Upper lobe of left lung (tissue), 6 donors: ENCODE measurements around the gene JPT1. TPM values are rescaled to one million over a fixed set of nuclear protein-coding genes. Genes with fewer than 3 reads are reported as not detected.

ENCODE experiments used
- ATAC-seq, 2 donors: fragments of 200-7000 bp; cut with Tn5 transposase; one replicate each; pipeline ENCODE4 v1.9.1; 2022; ENCODE audit warnings: mild to moderate bottlenecking in 2 of 2, moderate library complexity in 2 of 2; ENCODE audit not compliant: low FRiP score in 2 of 2
- DNase-seq, 2 donors: peaks; one replicate each; pipeline ENCODE4 v3.0.0-alpha.2; 2019 to 2020
- H3K27ac ChIP-seq, 4 donors: fragments of 200-600 bp; sonication (generic); one replicate each; pipeline ENCODE4 v1.5.1; 2016 to 2019
- H3K27me3 ChIP-seq, 4 donors: fragments of 200-600 bp; sonication (generic); one replicate each; pipeline ENCODE4 v1.5.1; 2017 to 2019
- H3K36me3 ChIP-seq, 4 donors: fragments of 200-600 bp; sonication (generic); one replicate each; pipeline ENCODE4 v1.5.1; 2016 to 2019
- H3K4me1 ChIP-seq, 4 donors: fragments of 200-600 bp; sonication (generic); one replicate each; pipeline ENCODE4 v1.5.1; 2018 to 2019
- H3K4me3 ChIP-seq, 4 donors: fragments of 200-600 bp; sonication (generic); one replicate each; pipeline ENCODE4 v1.5.1; 2017 to 2019; ENCODE audit warnings: mild to moderate bottlenecking in 2 of 4, moderate library complexity in 1 of 4
- H3K9me3 ChIP-seq, 4 donors: fragments of 200-600 bp; sonication (generic); one replicate each; pipeline ENCODE4 v1.5.1; 2018 to 2019
- CTCF ChIP-seq, 6 experiments: fragments of 450-650 bp in 4 of 6; fragments of 200-600 bp in 2 of 6; sonication (generic) in 2 of 6; IDR thresholded peaks; one replicate each; pipeline ENCODE4 v1.5.1; 2016 to 2019; ENCODE audit warnings: antibody characterized with exemption in 6 of 6
- EP300 ChIP-seq, 4 donors: sonication (generic); formaldehyde crosslinking; IDR thresholded peaks; one replicate each; pipeline ENCODE4 v1.5.1; 2017; ENCODE audit warnings: antibody characterized with exemption in 4 of 4, control low read depth in 2 of 4
- POLR2A ChIP-seq, 4 donors: fragments of 450-650 bp; IDR thresholded peaks; one replicate each; pipeline ENCODE4 v1.5.1; 2016 to 2017; ENCODE audit warnings: antibody characterized with exemption in 4 of 4, mild to moderate bottlenecking in 2 of 4
- POLR2AphosphoS5 ChIP-seq, 2 donors: sonication (generic); formaldehyde crosslinking; IDR thresholded peaks; one replicate each; pipeline ENCODE4 v1.5.1; 2017; ENCODE audit warnings: antibody characterized with exemption in 2 of 2
- WGBS, 2 donors: methylation state at CpG; one replicate each; pipeline ENCODE4 v1.1.5; 2017 to 2018; 5-methylcytosine and 5-hydroxymethylcytosine counted together
- total RNA-seq, 6 donors: library from RNA; depleted of rRNA in 4 of 6; stranded (reverse); fragments of >200 nt in 4 of 6; gene quantifications; one replicate each; pipeline versions ENCODE4 v1.1.0 to v1.2.1, GENCODE V29; 2016 to 2021
- donor health status: DM: no; HTN: no; CAD: no; lungs with moderate emphysema.
- donor health status: DM: no; HTN: yes; CAD: no; lungs with severe emphysema.

JPT1 gene
- total RNA-seq, 6 donors from 2014 or later: 44.0 to 118 (median 70.1) TPM

GRCh38 chr17:75131278-75132017 is 22.9 kb downstream of the JPT1 start, which contains the start of gene NT5C:
TSS of gene NT5C (minus strand) at chr17:75131742. CDS start at chr17:75131707, 35 bp downstream.
- Histone ChIP-seq H3K9me3 (no peaks in the 10 kb centered on the region), H3K27ac (peak within 1 kb of the TSS; percentile 81 to 95 (median 88)), H3K36me3 (peaks cover 0 to 29% (median 9%) of the 10 kb centered on the region in 4 donors), H3K4me1 (peaks cover 13 to 23% (median 14%) of the 10 kb centered on the region in 4 donors), H3K27me3 (no peaks in the 10 kb centered on the region), H3K4me3 (peak within 1 kb of the TSS; percentile 60 to 95 (median 72))
- TF ChIP-seq CTCF (IDR thresholded peaks at IDR 0.05): peak; percentile 52 to 92 (median 85)
- peak; percentile 42 to 48 for TF ChIP-seq POLR2AphosphoS5 (IDR thresholded peaks at IDR 0.05)
- TF ChIP-seq EP300 (IDR thresholded peaks at IDR 0.05): no peak
- peak in 2 of 4 donors; percentile 13 to 75 for TF ChIP-seq POLR2A (IDR thresholded peaks at IDR 0.05)
- WGBS, 2 donors: 0 to 1% methylated on average over 17 to 34 of the region's 82 CpGs
- ATAC-seq (peak; percentile 88 to 96), DNase-seq (peak; percentile 85 to 95)

GRCh38 chr17:75130632-75131277 is 23.6 kb downstream of the JPT1 start:
- no peaks in the 10 kb centered on the region for H3K9me3 ChIP-seq
- peak; percentile 59 to 68 for ATAC-seq
- H3K4me1 ChIP-seq: peaks cover 13 to 30% (median 20%) of the 10 kb centered on the region in 4 donors
- 20 to 22% methylated on average over 1 to 17 of the region's 29 CpGs for WGBS, 2 donors
- DNase-seq: peak in 1 of 2 donors; percentile 44
- peaks cover 0 to 25% (median 9%) of the 10 kb centered on the region in 4 donors for H3K36me3 ChIP-seq
- TF ChIP-seq CTCF (IDR thresholded peaks at IDR 0.05) (peak in 2 of 6 experiments; percentile 28 to 44), POLR2AphosphoS5 (IDR thresholded peaks at IDR 0.05) (no peak)
- peak overlapping the region; percentile 60 to 95 (median 72) for H3K4me3 ChIP-seq
- peak overlapping the region; percentile 81 to 95 (median 88) for H3K27ac ChIP-seq
- H3K27me3 ChIP-seq: no peaks in the 10 kb centered on the region

GRCh38 chr17:75130059-75130631 is 24.2 kb downstream of the JPT1 start:
- WGBS, 2 donors: 84 to 91% methylated on average over 10 to 24 of the region's 24 CpGs
- peak in 1 of 2 donors; percentile 82 for DNase-seq

GRCh38 chr17:75129576-75129975 is 24.7 kb downstream of the JPT1 start:
- ATAC-seq (no peak), DNase-seq (no peak)
- TF ChIP-seq POLR2A (IDR thresholded peaks at IDR 0.05) (no peak), EP300 (IDR thresholded peaks at IDR 0.05) (no peak), POLR2AphosphoS5 (IDR thresholded peaks at IDR 0.05) (no peak), CTCF (IDR thresholded peaks at IDR 0.05) (no peak)
- Histone ChIP-seq H3K4me1 (peaks cover 21 to 41% (median 31%) of the 10 kb centered on the region in 4 donors), H3K27ac (peak overlapping the region in 1 of 4 donors; percentile 19), H3K27me3 (no peaks in the 10 kb centered on the region), H3K36me3 (peaks cover 0 to 20% (median 9%) of the 10 kb centered on the region in 4 donors), H3K9me3 (no peaks in the 10 kb centered on the region), H3K4me3 (no peak overlapping the region)
- WGBS, 2 donors: 94 to 95% methylated on average over 8 to 9 of the region's 9 CpGs

More at GRCh38 chr17:75130059-75130631, 24.2 kb downstream of the JPT1 start:
- H3K4me3 ChIP-seq: peak overlapping the region in 3 of 4 donors; percentile 60 to 95 (median 78)
- peaks cover 15 to 36% (median 25%) of the 10 kb centered on the region in 4 donors for H3K4me1 ChIP-seq
- H3K27me3 ChIP-seq: no peaks in the 10 kb centered on the region
- TF ChIP-seq CTCF (IDR thresholded peaks at IDR 0.05) (no peak), EP300 (IDR thresholded peaks at IDR 0.05) (no peak), POLR2AphosphoS5 (IDR thresholded peaks at IDR 0.05) (no peak), POLR2A (IDR thresholded peaks at IDR 0.05) (no peak)
- ATAC-seq: no peak
- H3K36me3 ChIP-seq: peaks cover 0 to 20% (median 9%) of the 10 kb centered on the region in 4 donors
- peak overlapping the region; percentile 81 to 95 (median 88) for H3K27ac ChIP-seq
- no peaks in the 10 kb centered on the region for H3K9me3 ChIP-seq
